ENCODE results near the gene ZNF91. TPM values are rescaled to one million over a fixed set of nuclear protein-coding genes. Genes with fewer than 3 reads are reported as not detected.
A peak's percentile ranks its signal among the peaks of the same experiment; 100 is the strongest.
"Not testable (repeated sequence)": the region's sequence is repeated elsewhere in the genome, so short reads cannot be mapped to it uniquely, and the experiment has no call there.

ZNF91 gene
- total and polyA plus RNA-seq, 8 donors, result 8.5 to 38.7 (median 28.1) TPM

GRCh38 chr19:23436944-23437343 lies 41.7 kb upstream of the ZNF91 start:
- no peak for TF ChIP-seq CTCF (IDR thresholded peaks at IDR 0.05)
- no peaks in the 10 kb centered on the region for H3K27me3 ChIP-seq
- 80 to 81% methylated on average over 4 of the region's 4 CpGs for WGBS, 2 donors
- H3K4me3 ChIP-seq, result no peak overlapping the region
- ATAC-seq (no peak), DNase-seq (no peak), FAIRE-seq (no peak)
- no peaks in the 10 kb centered on the region for H3K9me3 ChIP-seq
- intact Hi-C loops (cut with DNase I), result no loop called here
- H3K4me1 ChIP-seq, result no peaks in the 10 kb centered on the region
- no peak overlapping the region for H3K27ac ChIP-seq
- no peaks in the 10 kb centered on the region for H3K36me3 ChIP-seq

GRCh38 chr19:23436318-23436717 lies 41.0 kb upstream of the ZNF91 start:
- DNase-seq (no peak), ATAC-seq (no peak), FAIRE-seq (no peak)
- no peak overlapping the region for H3K4me3 ChIP-seq
- intact Hi-C loops (cut with DNase I), result no loop called here
- H3K36me3 ChIP-seq, result no peaks in the 10 kb centered on the region
- no peak for TF ChIP-seq CTCF (IDR thresholded peaks at IDR 0.05)
- no peaks in the 10 kb centered on the region for H3K27me3 ChIP-seq
- WGBS, 2 donors, result 65 to 84% methylated on average over 4 of the region's 4 CpGs
- no peak overlapping the region for H3K27ac ChIP-seq
- H3K9me3 ChIP-seq, result no peaks in the 10 kb centered on the region
- H3K4me1 ChIP-seq, result no peaks in the 10 kb centered on the region

- H3K27ac ChIP-seq, result no peak overlapping the region
- DNase-seq (no peak), ATAC-seq (no peak), FAIRE-seq (no peak)
- H3K36me3 ChIP-seq, result no peaks in the 10 kb centered on the region
- intact Hi-C loops (cut with DNase I), result no loop called here
- 61 to 67% methylated on average over 5 of the region's 5 CpGs for WGBS, 2 donors
- no peaks in the 10 kb centered on the region for H3K9me3 ChIP-seq
- no peaks in the 10 kb centered on the region for H3K4me1 ChIP-seq
- no peaks in the 10 kb centered on the region for H3K27me3 ChIP-seq
- no peak for TF ChIP-seq CTCF (IDR thresholded peaks at IDR 0.05)
- no peak overlapping the region for H3K4me3 ChIP-seq
Observed at GRCh38 chr19:23420824-23421223, 25.6 kb upstream of the ZNF91 start.

GRCh38 chr19:23419261-23419660 lies 24.0 kb upstream of the ZNF91 start:
- H3K4me3 ChIP-seq; H3K4me1 ChIP-seq; ATAC-seq; intact Hi-C loops (cut with DNase I); H3K27me3 ChIP-seq; FAIRE-seq; DNase-seq; H3K27ac ChIP-seq; H3K9me3 ChIP-seq; H3K36me3 ChIP-seq: not testable (repeated sequence)
- 87 to 99% methylated on average over 10 to 38 of the region's 38 CpGs for WGBS, 2 donors

- ATAC-seq (peak; percentile 75 to 90 (median 81)), FAIRE-seq (no peak)
- 1 to 2% methylated on average over 32 to 33 of the region's 33 CpGs for WGBS, 2 donors
Observed at GRCh38 chr19:23415561-23416191, 20.4 kb upstream of the ZNF91 start.

More at GRCh38 chr19:23415561-23416191, 20.4 kb upstream of the ZNF91 start:
- Histone ChIP-seq H3K4me1 (no peaks in the 10 kb centered on the region), H3K27ac (no peak overlapping the region), H3K27me3 (no peaks in the 10 kb centered on the region), H3K36me3 (no peaks in the 10 kb centered on the region), H3K4me3 (peak overlapping the region in 2 of 4 donors; percentile 15 to 40), H3K9me3 (no peaks in the 10 kb centered on the region)
- peak in 2 of 6 donors; percentile 23 to 57 for DNase-seq
- intact Hi-C loops (cut with DNase I), result no loop called here
- TF ChIP-seq CTCF (IDR thresholded peaks at IDR 0.05), result no peak

Data from pancreas (tissue), 10 donors.